CD14-positive monocyte (primary cell): ENCODE data around the gene HECTD4. TPM values are rescaled to one million over a fixed set of nuclear protein-coding genes. Genes with fewer than 3 reads are reported as not detected.

Experiments used
- DNase-seq, 3 donors: peaks; one replicate each; pipeline ENCODE4 v3.0.0-alpha.2; 2011 to 2022
- H2AFZ ChIP-seq: 2 replicates; pipeline ENCODE4 v1.6.0; 2012; ENCODE audit warnings: mild to moderate bottlenecking, low read depth, low read length, inconsistent platforms; ENCODE audit not compliant: insufficient read depth, poor library complexity, severe bottlenecking
- H3K27ac ChIP-seq, 2 donors: 1 replicate in 1 of 2; 2 replicates in 1 of 2; pipeline ENCODE4 v1.5.1; 2012 to 2013; ENCODE audit warnings: low read length in 2 of 2, control low read depth in 1 of 2, inconsistent platforms in 1 of 2, low read depth in 1 of 2, mild to moderate bottlenecking in 1 of 2
- H3K27me3 ChIP-seq, 2 donors: one replicate each; pipeline versions ENCODE4 v1.6.0 to v1.6.1; 2011 to 2013; ENCODE audit warnings: low read length in 2 of 2; ENCODE audit not compliant: control insufficient read depth in 2 of 2, insufficient read depth in 2 of 2
- H3K36me3 ChIP-seq, 2 donors: replicated peaks in 1 of 2; 1 replicate in 1 of 2; 2 replicates in 1 of 2; pipeline versions ENCODE4 v1.5.1 to v1.6.1; 2012 to 2013; ENCODE audit warnings: low read length in 2 of 2, control low read depth in 1 of 2, inconsistent platforms in 1 of 2, mild to moderate bottlenecking in 1 of 2; ENCODE audit not compliant: insufficient read depth in 2 of 2, control insufficient read depth in 1 of 2
- H3K4me1 ChIP-seq, 2 donors: 1 replicate in 1 of 2; 2 replicates in 1 of 2; pipeline versions ENCODE4 v1.5.1 to v1.6.1; 2012 to 2013; ENCODE audit warnings: low read length in 2 of 2, control low read depth in 1 of 2, inconsistent platforms in 1 of 2, mild to moderate bottlenecking in 1 of 2, moderate library complexity in 1 of 2; ENCODE audit not compliant: insufficient read depth in 2 of 2, control insufficient read depth in 1 of 2
- H3K4me2 ChIP-seq: replicated peaks from 2 replicates; pipeline ENCODE3; 2012; ENCODE audit warnings: low read length, moderate library complexity, mild to moderate bottlenecking; ENCODE audit not compliant: poor library complexity, severe bottlenecking; ENCODE audit errors: extremely low read depth
- H3K4me3 ChIP-seq, 3 experiments: fragments of 200-600 bp in 1 of 3; sonication (generic) in 1 of 3; replicated peaks in 1 of 3; 1 replicate in 2 of 3; 2 replicates in 1 of 3; pipeline ENCODE4 v1.5.1; 2011 to 2013; ENCODE audit warnings: low read length in 3 of 3, mild to moderate bottlenecking in 3 of 3, control low read depth in 2 of 3, low read depth in 2 of 3, inconsistent platforms in 1 of 3, moderate library complexity in 1 of 3
- H3K79me2 ChIP-seq: 2 replicates; pipeline ENCODE4 v1.6.0; 2012; ENCODE audit warnings: mild to moderate bottlenecking, control low read depth, inconsistent platforms, low read length, moderate library complexity; ENCODE audit not compliant: insufficient read depth
- H3K9ac ChIP-seq: 2 replicates; pipeline ENCODE4 v1.6.0; 2017; ENCODE audit warnings: low read length, mild to moderate bottlenecking; ENCODE audit not compliant: insufficient read depth, poor library complexity, severe bottlenecking
- H3K9me3 ChIP-seq, 2 donors: replicated peaks in 1 of 2; 1 replicate in 1 of 2; 2 replicates in 1 of 2; pipeline versions ENCODE4 v1.5.1 to v1.6.1; 2012 to 2013; ENCODE audit warnings: low read length in 2 of 2, control low read depth in 1 of 2; ENCODE audit not compliant: control insufficient read depth in 1 of 2, insufficient read depth in 1 of 2
- H4K20me1 ChIP-seq: 2 replicates; pipeline ENCODE4 v1.6.0; 2012; ENCODE audit warnings: mild to moderate bottlenecking, low read length, control low read depth, moderate library complexity; ENCODE audit not compliant: insufficient read depth
- H3K27ac Mint-ChIP-seq, 7 donors: one replicate each; pipeline ENCODE4 v1.8.0; 2020; ENCODE audit warnings: mild to moderate bottlenecking in 7 of 7, mixed read lengths in 7 of 7, moderate library complexity in 6 of 7, inconsistent platforms in 2 of 7
- H3K27me3 Mint-ChIP-seq, 3 donors: one replicate each; pipeline ENCODE4 v1.8.0; 2021 to 2022; ENCODE audit warnings: low read depth in 3 of 3, mild to moderate bottlenecking in 3 of 3, mixed read lengths in 3 of 3, moderate library complexity in 3 of 3, inconsistent platforms in 1 of 3
- H3K36me3 Mint-ChIP-seq, 2 donors: one replicate each; pipeline ENCODE4 v1.8.0; 2020; ENCODE audit warnings: mixed read lengths in 2 of 2, inconsistent platforms in 1 of 2, mild to moderate bottlenecking in 1 of 2
- H3K4me1 Mint-ChIP-seq: one replicate; pipeline ENCODE4 v1.8.0; 2020; ENCODE audit warnings: mild to moderate bottlenecking, mixed read lengths
- H3K4me3 Mint-ChIP-seq, 2 donors: one replicate each; pipeline ENCODE4 v1.8.0; 2020; ENCODE audit warnings: mild to moderate bottlenecking in 2 of 2, mixed read lengths in 2 of 2, moderate library complexity in 1 of 2
- H3K9me3 Mint-ChIP-seq, 7 donors: one replicate each; pipeline ENCODE4 v1.8.0; 2020 to 2022; ENCODE audit warnings: mixed read lengths in 7 of 7, mild to moderate bottlenecking in 6 of 7, moderate library complexity in 6 of 7, inconsistent platforms in 2 of 7
- WGBS: methylation state at CpG from one replicate; pipeline ENCODE4 v1.1.5; 2013; ENCODE audit warnings: missing lambda C conversion rate; ENCODE audit not compliant: insufficient coverage; 5-methylcytosine and 5-hydroxymethylcytosine counted together
- intact Hi-C, 2 donors: fragments of 100-400 bp; cut with micrococcal nuclease; formaldehyde crosslinking; loops; one replicate each; pipeline versions ENCODE4 v1.15.0 to v1.15.1; 2023
- polyA plus RNA-seq, 3 donors: library from polyadenylated mRNA; depleted of rRNA in 1 of 3; unstranded in 2 of 3; stranded (reverse) in 1 of 3; fragments of 300-500 nt in 2 of 3; fragments of >200 nt in 1 of 3; fragmentation: Illumina TruSeq in 2 of 3; gene quantifications; 1 replicate in 2 of 3; 2 replicates in 1 of 3; pipeline ENCODE4 v1.2.3, GENCODE V29; 2012 to 2021
- TF ChIP-seq, protein P1 (sequence below): fragments of 200-600 bp; IDR thresholded peaks from one replicate; pipeline ENCODE4 v1.8.0; 2022; ENCODE audit warnings: antibody characterized with exemption, mild to moderate bottlenecking

HECTD4 gene
- polyA plus RNA-seq, 3 donors: 0.73 to 18.3 (median 2.4) TPM

DNA sequence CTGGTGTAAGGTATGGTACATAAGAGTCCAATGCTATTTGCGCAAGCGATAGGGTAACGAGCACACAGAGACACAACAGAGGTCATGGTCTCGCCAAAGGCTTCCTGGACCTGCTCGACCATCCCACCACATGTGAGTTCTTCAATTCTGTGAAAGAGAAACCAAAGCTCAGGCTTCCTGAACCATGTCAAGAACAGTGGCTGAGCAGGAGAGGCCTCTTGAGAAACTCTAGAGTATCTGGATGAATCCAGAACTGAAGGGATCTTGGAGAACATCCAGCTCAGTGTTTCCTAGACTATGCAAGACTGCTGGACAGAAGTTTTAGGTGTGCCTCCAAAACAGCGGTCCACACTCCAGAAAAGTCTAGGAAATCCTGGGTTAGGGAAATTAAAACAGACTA is 142.3 kb downstream of the HECTD4 start:
- H3K27ac Mint-ChIP-seq: no peak overlapping the region
- H3K36me3 ChIP-seq: peaks cover 86 to 98% of the 10 kb centered on the region in 2 donors
- peaks cover 77 to 88% of the 10 kb centered on the region in 2 donors for H3K36me3 Mint-ChIP-seq
- no peak overlapping the region for H2AFZ ChIP-seq
- H3K4me1 ChIP-seq: no peaks in the 10 kb centered on the region
- no peak overlapping the region for H3K4me3 ChIP-seq
- H4K20me1 ChIP-seq: no peaks in the 10 kb centered on the region
- TF ChIP-seq, protein P1, sequence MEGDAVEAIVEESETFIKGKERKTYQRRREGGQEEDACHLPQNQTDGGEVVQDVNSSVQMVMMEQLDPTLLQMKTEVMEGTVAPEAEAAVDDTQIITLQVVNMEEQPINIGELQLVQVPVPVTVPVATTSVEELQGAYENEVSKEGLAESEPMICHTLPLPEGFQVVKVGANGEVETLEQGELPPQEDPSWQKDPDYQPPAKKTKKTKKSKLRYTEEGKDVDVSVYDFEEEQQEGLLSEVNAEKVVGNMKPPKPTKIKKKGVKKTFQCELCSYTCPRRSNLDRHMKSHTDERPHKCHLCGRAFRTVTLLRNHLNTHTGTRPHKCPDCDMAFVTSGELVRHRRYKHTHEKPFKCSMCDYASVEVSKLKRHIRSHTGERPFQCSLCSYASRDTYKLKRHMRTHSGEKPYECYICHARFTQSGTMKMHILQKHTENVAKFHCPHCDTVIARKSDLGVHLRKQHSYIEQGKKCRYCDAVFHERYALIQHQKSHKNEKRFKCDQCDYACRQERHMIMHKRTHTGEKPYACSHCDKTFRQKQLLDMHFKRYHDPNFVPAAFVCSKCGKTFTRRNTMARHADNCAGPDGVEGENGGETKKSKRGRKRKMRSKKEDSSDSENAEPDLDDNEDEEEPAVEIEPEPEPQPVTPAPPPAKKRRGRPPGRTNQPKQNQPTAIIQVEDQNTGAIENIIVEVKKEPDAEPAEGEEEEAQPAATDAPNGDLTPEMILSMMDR: no peak
- H3K27me3 ChIP-seq: no peaks in the 10 kb centered on the region
- no CpG with 5 or more reads among the region's 6 CpGs for WGBS
- H3K9ac ChIP-seq: no peak overlapping the region
- H3K9me3 ChIP-seq: no peaks in the 10 kb centered on the region
- H3K9me3 Mint-ChIP-seq: no peaks in the 10 kb centered on the region
- intact Hi-C loops: no loop called here
- H3K4me3 Mint-ChIP-seq: no peak overlapping the region
- no peaks in the 10 kb centered on the region for H3K4me1 Mint-ChIP-seq
- no peak overlapping the region for H3K27ac ChIP-seq
- H3K4me2 ChIP-seq: no peak overlapping the region
- no peaks in the 10 kb centered on the region for H3K27me3 Mint-ChIP-seq
- no peak for DNase-seq
- no peaks in the 10 kb centered on the region for H3K79me2 ChIP-seq

DNA sequence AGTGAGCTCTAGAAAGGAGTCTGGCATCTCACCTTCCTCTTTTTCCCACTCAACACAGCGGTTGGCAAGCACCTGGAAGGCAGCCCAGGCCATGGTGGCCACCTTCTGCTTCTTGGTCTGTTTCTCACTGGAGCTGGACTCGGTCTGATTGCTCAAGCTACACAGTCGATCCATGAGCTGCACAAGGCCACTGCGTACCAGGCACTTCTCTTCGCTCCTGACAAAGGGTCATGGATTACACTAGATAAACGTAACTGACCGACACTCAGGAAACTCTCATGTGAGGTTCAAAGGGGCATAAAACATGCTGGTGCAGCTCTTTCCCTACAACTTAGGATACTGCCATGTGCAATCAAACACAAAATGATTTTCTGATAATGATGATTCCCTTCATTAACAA is 143.2 kb downstream of the HECTD4 start:
- peaks cover 80 to 93% of the 10 kb centered on the region in 2 donors for H3K36me3 Mint-ChIP-seq
- H3K4me1 Mint-ChIP-seq: no peaks in the 10 kb centered on the region
- H4K20me1 ChIP-seq: no peaks in the 10 kb centered on the region
- H3K4me3 Mint-ChIP-seq: no peak overlapping the region
- peaks cover 89 to 100% of the 10 kb centered on the region in 2 donors for H3K36me3 ChIP-seq
- TF ChIP-seq, protein P1: no peak
- H3K4me1 ChIP-seq: no peaks in the 10 kb centered on the region
- no peak overlapping the region for H3K4me3 ChIP-seq
- H3K27ac ChIP-seq: no peak overlapping the region
- no peaks in the 10 kb centered on the region for H3K27me3 Mint-ChIP-seq
- no peak for DNase-seq
- H3K27ac Mint-ChIP-seq: no peak overlapping the region
- H3K9ac ChIP-seq: no peak overlapping the region
- no peaks in the 10 kb centered on the region for H3K27me3 ChIP-seq
- no peaks in the 10 kb centered on the region for H3K9me3 Mint-ChIP-seq
- H3K79me2 ChIP-seq: no peaks in the 10 kb centered on the region
- 94% methylated on average over 7 of the region's 7 CpGs for WGBS
- no peak overlapping the region for H2AFZ ChIP-seq
- no peak overlapping the region for H3K4me2 ChIP-seq
- H3K9me3 ChIP-seq: no peaks in the 10 kb centered on the region
- intact Hi-C loops: no loop called here
